ENCODE results near the gene TOX4. TPM values are rescaled to one million over a fixed set of nuclear protein-coding genes. Genes with fewer than 3 reads are reported as not detected.
"Not testable (repeated sequence)": the region's sequence is repeated elsewhere in the genome, so short reads cannot be mapped to it uniquely, and the experiment has no call there.

Gene TOX4
- total RNA-seq (2014; rRNA removed; shearing (Covaris generic); ENCODE audit: low replicate concordance), result 26.9 and 75.1 TPM in 2 replicates

DNA sequence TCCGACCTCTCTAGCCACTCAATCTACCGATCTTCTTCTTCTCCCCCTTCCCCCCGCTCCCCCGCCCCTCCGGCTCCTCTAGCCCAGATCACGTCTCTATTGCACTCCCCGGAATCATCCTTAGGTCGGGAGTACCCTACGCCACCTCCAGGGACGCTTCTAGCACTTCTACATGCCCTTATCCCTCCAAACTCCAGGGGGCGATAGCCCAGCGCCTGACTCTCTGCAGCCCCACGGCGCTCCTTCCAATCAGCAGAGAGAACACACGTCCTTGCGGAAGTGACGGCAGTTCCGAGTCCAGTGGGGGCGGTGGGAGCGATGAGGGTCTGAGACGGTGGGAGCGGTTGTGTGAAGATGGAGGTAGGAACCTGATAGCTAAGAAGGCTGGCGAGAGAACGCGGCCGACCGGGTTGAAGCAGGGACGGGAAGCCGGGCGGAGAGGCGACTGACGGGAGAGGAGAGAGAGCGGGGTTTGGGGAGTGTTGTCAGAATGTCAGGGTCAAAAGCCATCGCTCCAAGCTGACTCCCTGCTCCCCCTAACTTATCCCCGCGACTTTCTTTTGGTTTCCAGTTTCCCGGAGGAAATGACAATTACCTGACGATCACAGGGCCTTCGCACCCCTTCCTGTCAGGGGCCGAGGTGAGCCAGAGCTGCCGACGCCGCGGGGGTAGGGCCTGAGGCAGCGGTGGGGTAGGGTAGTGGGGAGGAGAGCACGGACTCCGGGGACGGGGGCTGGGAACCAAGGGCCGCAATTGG lies at the start of gene TOX4, which contains the start of gene RAB2B:
TSS of gene TOX4 (plus strand) at position 271 of the 757 bp plus-strand sequence. CDS start at position 355, 84 bp downstream.
TSS of gene RAB2B (minus strand) at position 35 of the 757 bp plus-strand sequence. CDS start 87 bp downstream, outside the sequence.
- peak; percentile 92 for DNase-seq
- no peaks in the 10 kb centered on the region for H3K27me3 ChIP-seq
- peak within 1 kb of the TSS; percentile 91 for H3K4me3 ChIP-seq
- H3K9me3 ChIP-seq, result no peaks in the 10 kb centered on the region
- H3K36me3 ChIP-seq, result 0 out of 2 replicates have a peak, but pooled peaks cover 5% of the 10 kb centered on the region

DNA sequence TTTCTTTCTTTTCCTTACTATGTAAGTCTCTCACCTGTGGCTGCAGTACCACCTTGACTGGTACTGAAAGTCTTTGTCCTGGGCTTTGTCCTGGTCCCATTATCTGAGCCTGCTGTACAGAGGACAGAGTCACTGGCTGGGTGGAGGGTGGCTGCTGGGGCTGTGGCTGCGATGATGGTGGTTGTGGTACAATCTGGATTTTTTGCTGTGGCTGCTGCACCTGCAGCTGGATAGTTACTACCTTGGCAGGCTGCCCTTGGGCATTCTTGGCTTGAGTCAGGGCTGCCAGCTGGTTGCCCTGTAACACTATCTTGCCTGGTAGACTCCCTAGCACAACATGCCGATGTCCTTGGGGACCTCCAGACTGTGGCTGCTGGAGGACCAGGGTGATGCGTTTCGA lies 48.1 kb upstream of the TOX4 start:
- Histone ChIP-seq H3K4me3 (no peak overlapping the region), H3K27me3 (no peaks in the 10 kb centered on the region), H3K9me3 (no peaks in the 10 kb centered on the region), H3K36me3 (peaks cover 22% of the 10 kb centered on the region)
- DNase-seq, result no peak

GRCh38 chr14:21431126-21431525 lies 45.9 kb upstream of the TOX4 start:
- DNase-seq, result no peak
- no peaks in the 10 kb centered on the region for H3K9me3 ChIP-seq
- no peaks in the 10 kb centered on the region for H3K27me3 ChIP-seq
- peaks cover 18% of the 10 kb centered on the region for H3K36me3 ChIP-seq
- no peak overlapping the region for H3K4me3 ChIP-seq

DNA sequence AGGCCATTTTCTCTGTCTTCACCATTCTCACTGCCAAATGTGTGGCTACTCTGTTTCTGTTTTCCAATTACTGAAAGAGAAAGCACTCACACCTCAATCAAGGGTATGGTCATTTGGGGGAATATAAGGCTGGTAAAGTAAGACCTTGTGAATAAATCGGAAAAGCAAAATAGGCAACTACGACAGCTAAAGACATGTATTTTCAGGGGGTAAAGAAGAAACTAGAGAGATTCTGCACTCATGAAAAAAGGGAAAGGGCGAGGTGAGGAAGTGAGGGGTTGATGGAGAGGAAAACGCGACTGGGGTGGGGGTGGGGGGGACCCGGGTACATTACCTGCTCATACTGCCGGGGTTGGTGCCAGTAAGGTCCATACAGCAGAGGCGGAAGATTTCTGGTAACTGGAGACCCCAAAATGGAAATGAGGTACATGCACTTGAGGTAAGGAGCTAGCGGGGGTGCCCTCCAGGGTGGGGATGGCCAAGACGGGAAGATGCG lies 40.4 kb upstream of the TOX4 start:
- no peak for DNase-seq
- peaks cover 4% of the 10 kb centered on the region for H3K36me3 ChIP-seq
- no peaks in the 10 kb centered on the region for H3K27me3 ChIP-seq
- H3K4me3 ChIP-seq, result peak overlapping the region; percentile 73
- no peaks in the 10 kb centered on the region for H3K9me3 ChIP-seq

- Histone ChIP-seq H3K36me3 (peaks cover 4% of the 10 kb centered on the region), H3K27me3 (no peaks in the 10 kb centered on the region), H3K9me3 (no peaks in the 10 kb centered on the region), H3K4me3 (peak overlapping the region; percentile 73)
- peak; percentile 96 for DNase-seq
These were observed 39.7 kb upstream of the TOX4 start for GRCh38 chr14:21437063-21437901.

GRCh38 chr14:21440859-21441258 lies 36.1 kb upstream of the TOX4 start:
- Histone ChIP-seq H3K36me3 (no peaks in the 10 kb centered on the region; the same call in 1 of the 2 replicates), H3K9me3 (no peaks in the 10 kb centered on the region), H3K27me3 (no peaks in the 10 kb centered on the region), H3K4me3 (no peak overlapping the region)
- DNase-seq, result no peak

DNA sequence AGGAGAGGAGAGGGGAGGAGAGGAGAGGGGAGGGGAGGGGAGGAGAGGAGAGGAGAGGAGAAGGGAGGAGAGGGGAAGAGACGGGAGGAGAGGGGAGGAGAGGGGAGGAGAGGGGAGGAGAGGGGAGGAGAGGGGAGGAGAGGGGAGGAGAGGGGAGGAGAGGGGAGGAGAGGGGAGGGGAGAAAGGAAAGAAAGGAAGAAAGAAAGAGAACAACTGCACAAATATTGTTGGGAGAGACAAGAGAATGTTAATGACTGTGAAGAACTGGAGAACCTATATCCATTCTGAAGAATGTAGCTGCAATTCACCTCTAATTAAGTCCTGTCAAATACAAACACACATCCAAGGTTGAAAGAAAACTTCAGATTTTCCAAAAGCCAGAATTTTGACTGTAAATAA lies 34.3 kb upstream of the TOX4 start:
- not testable (repeated sequence) for H3K27me3 ChIP-seq, H3K4me3 ChIP-seq, H3K36me3 ChIP-seq, DNase-seq, H3K9me3 ChIP-seq

- Histone ChIP-seq H3K36me3 (no peaks in the 10 kb centered on the region; the same call in 1 of the 2 replicates), H3K9me3 (no peaks in the 10 kb centered on the region), H3K27me3 (no peaks in the 10 kb centered on the region), H3K4me3 (no peak overlapping the region)
- no peak for DNase-seq
These were observed 27.1 kb upstream of the TOX4 start for GRCh38 chr14:21449899-21450216.

GRCh38 chr14:21454843-21455544 lies 22.0 kb upstream of the TOX4 start:
- Histone ChIP-seq H3K4me3 (peak overlapping the region; percentile 94), H3K9me3 (no peaks in the 10 kb centered on the region), H3K27me3 (no peaks in the 10 kb centered on the region), H3K36me3 (no peaks in the 10 kb centered on the region)
- DNase-seq, result no peak

DNA sequence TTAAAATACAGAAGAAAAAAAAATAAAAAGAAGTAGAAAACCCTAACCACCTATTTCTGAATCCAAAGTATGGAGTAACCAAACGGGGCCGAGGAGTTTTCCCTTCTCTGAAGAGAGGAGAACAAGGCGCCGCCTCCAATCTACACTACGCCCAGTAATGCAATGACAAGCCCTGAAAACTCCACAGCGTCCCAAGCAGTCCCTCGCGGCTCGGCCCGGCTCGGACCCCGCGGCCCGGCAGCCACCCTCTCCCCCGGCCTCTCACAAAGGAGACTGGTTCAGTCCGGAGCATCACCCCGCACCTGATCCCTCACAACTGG lies 21.4 kb upstream of the TOX4 start:
- DNase-seq, result no peak
- no peaks in the 10 kb centered on the region for H3K36me3 ChIP-seq
- H3K9me3 ChIP-seq, result no peaks in the 10 kb centered on the region
- peak overlapping the region; percentile 94 for H3K4me3 ChIP-seq
- no peaks in the 10 kb centered on the region for H3K27me3 ChIP-seq

DNA sequence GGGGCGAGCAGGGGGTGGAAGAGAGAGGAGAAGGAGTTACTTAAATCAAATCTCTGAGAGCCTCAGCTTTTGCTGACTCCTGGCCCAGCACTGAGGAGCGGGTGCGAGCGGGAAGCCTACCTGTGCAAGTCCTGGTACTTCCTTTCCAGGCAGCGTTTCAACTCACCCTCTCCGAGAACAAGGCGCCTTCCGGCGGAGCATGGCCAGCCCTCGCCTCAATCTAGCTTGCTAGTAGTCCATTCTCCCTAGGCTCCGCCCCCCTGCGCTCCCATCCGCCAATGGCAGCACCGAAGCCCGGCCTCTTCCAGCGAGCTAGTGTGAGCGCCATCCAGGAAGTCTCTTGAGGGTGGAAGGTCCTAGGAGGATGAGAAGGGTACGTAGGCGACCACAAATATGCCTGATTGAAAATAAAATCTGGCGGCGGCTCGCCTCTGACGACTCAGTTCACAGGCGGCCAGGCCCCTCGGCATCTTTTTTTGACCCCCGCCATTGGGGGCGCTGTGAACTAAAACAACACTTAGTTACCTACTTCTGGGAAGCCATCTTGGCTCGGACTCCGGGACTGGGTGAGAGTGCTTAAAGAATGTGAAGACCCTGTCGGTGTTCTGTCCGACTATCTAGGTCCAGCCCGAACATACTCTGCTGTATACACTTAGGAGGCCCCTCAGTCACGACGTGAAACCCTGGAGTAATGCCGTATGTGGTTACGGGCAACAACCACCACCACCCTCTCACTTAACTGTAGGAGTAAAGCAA lies 20.9 kb upstream of the TOX4 start, which contains the start of gene CHD8:
TSS of gene CHD8 (minus strand) at position 212 of the 756 bp plus-strand sequence. CDS start 24,480 bp downstream, outside the sequence.
- Histone ChIP-seq H3K27me3 (no peaks in the 10 kb centered on the region), H3K9me3 (no peaks in the 10 kb centered on the region), H3K4me3 (peak within 1 kb of the TSS; percentile 94), H3K36me3 (no peaks in the 10 kb centered on the region; the same call in none of the 2 replicates)
- DNase-seq, result peak; percentile 98

GRCh38 chr14:21467616-21468015 lies 9.4 kb upstream of the TOX4 start:
- Histone ChIP-seq H3K9me3 (no peaks in the 10 kb centered on the region), H3K36me3 (peaks cover 6% of the 10 kb centered on the region), H3K4me3 (no peak overlapping the region), H3K27me3 (no peaks in the 10 kb centered on the region)
- DNase-seq, result peak; percentile 70

DNA sequence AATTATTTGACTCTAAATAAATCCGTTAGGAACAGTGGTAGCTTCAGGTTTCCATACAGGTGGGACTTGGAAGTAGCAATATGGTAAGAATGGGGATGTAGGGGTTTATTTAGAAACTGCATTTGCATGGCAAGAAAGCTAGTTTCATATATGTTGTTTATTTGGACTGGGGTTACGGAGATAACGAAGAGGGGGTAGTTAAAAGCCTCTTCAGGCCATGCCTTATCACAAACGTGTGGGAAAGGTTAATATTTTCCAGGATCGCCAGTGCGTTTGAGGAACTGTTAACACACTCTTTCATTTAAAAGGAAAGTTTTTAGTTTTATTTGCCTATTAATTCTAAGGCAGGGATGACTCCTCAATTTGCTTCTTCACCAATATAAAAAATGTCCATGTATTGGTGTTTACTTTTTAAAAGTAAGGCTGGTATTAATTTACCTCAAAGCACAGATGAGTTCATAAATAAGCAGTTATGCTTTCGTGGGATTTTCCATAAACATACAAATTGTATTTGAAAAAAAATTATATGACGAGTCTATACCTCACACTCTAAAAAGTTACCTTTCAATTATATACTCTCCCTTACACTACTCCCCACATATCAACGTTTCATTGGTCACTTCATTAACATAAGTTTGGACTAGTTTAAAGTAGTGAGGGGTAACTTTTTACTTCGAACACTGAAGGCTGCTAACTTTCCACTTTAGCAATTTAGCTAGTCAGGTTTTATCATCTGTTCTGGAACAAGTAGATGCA lies 1.1 kb upstream of the TOX4 start:
- Histone ChIP-seq H3K4me3 (peak overlapping the region; percentile 91), H3K27me3 (no peaks in the 10 kb centered on the region), H3K36me3 (0 out of 2 replicates have a peak, but pooled peaks cover 5% of the 10 kb centered on the region), H3K9me3 (no peaks in the 10 kb centered on the region)
- no peak for DNase-seq

- Histone ChIP-seq H3K4me3 (peak overlapping the region; percentile 91), H3K9me3 (no peaks in the 10 kb centered on the region), H3K27me3 (no peaks in the 10 kb centered on the region), H3K36me3 (0 out of 2 replicates have a peak, but pooled peaks cover 5% of the 10 kb centered on the region)
- no peak for DNase-seq
These were observed 471 bp upstream of the TOX4 start for GRCh38 chr14:21476523-21476924.

DNA sequence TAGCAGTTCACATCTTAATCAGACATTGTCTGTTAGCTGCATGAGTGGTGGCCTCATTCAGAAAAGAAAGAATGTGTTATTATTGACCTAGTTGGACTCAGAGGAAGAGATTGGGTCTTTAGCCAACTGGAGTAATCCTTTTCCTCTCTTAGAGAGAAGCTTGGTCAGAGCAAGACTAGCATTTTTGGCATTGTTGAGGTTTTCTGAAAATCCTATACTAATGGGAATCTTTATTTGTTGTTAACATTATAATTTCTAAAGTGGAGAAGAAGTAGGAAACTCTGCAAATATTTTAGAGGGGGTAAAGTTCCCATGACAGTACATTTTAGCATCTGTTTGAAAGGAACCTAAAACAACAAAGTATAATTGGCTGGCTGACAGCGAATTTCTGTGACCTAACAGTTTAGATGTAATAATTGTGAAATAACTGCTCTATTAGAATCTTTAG lies 9.7 kb downstream of the TOX4 start:
- no peak for DNase-seq

More for the DNA sequence above, 9.7 kb downstream of the TOX4 start:
- Histone ChIP-seq H3K27me3 (no peaks in the 10 kb centered on the region), H3K9me3 (no peaks in the 10 kb centered on the region), H3K4me3 (no peak overlapping the region), H3K36me3 (peaks cover 8% of the 10 kb centered on the region)

Measured in MG63 (cell line).